ENCODE results near the gene CBY3.
A peak's percentile ranks its signal among the peaks of the same experiment; 100 is the strongest.
"Not testable (repeated sequence)": the region's sequence is repeated elsewhere in the genome, so short reads cannot be mapped to it uniquely, and the experiment has no call there.

The CBY3 gene

DNA sequence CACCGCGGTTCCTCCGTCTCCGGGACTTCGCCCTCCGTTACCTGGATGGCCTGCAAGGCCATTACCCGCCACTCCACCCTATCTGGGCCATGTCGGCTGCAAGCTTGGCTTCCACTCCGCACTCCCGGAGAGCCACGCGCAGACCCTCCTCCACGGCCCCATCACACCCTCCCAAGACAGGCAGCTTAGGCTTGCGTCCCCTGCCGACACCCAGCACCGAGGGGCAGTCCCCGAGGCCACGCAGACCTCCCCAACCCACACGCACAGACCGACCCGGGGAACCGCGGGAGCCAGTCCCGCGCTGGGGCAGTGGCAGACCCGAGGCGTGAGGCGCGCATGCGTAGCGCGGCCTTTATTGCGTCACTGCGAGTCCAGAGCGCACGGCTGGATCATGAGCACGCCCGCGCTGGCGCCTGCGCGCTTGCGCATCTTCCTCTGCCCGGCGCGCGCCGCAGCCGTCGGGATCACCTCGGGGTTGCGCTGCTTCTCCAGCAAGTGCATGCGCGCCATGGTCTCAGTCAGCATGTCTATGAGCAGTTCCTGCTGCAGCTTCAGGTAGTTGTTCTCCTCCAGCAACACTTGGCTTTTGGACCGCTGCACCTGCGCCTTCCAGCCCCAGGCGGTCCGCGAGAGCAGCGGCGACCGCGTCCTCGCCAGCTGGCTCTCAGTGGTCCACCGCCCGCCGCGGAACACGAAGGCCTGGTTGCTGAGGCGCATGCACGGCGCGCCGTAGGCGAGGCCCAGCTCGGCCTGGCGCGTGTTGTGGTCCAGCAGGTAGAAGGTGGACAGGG lies 2.4 kb downstream of the CBY3 start:
- H3K4me3 ChIP-seq (ENCODE audit: low read depth in 1 of 2, low read length in 2 of 2), result peak overlapping the region; percentile 89 to 90
- no peaks in the 10 kb centered on the region for H3K36me3 ChIP-seq (ENCODE audit: control insufficient read depth in 1 of 2, insufficient read depth in 2 of 2, low read length in 2 of 2)
- no peaks in the 10 kb centered on the region for H3K27me3 ChIP-seq (ENCODE audit: control insufficient read depth in 1 of 2, insufficient read depth in 2 of 2, low read length in 2 of 2)
- H3K9me3 ChIP-seq (ENCODE audit: control insufficient read depth in 1 of 2, low read length in 2 of 2), result no peaks in the 10 kb centered on the region
- H3K9ac ChIP-seq (ENCODE audit: low read depth in 1 of 2, low read length in 2 of 2), result peak overlapping the region; percentile 83 to 98
- H3K4me1 ChIP-seq (ENCODE audit: control insufficient read depth in 1 of 2, insufficient read depth in 2 of 2, low read length in 2 of 2), result peaks cover 17 to 23% of the 10 kb centered on the region in 2 donors
- H3K27ac ChIP-seq (ENCODE audit: low read depth, low read length), result peak overlapping the region; percentile 98

DNA sequence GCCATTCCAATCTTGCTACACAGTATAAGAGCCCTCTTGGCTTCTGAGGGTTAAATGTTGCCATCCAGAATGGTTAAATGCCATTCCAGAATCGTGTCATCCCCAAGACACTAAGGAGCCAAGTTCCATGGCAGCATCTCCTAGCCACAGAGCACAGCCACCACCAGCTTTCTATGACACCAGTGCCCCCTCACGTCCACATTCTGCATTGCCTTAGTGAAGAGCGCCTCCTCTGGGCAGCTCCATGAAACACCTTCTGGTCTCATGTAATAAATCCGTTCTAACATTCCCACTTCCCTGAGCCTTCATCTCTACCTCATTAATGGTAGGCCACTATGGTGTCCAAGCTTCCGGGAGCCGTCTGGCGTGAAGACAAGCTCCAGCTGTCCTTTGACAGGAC lies 12.4 kb downstream of the CBY3 start:
- peaks cover 12 to 22% of the 10 kb centered on the region in 2 donors for H3K36me3 ChIP-seq (ENCODE audit: control insufficient read depth in 1 of 2, insufficient read depth in 2 of 2, low read length in 2 of 2)
- no peaks in the 10 kb centered on the region for H3K4me1 ChIP-seq (ENCODE audit: control insufficient read depth in 1 of 2, insufficient read depth in 2 of 2, low read length in 2 of 2)
- H3K27ac ChIP-seq (ENCODE audit: low read depth, low read length), result no peak overlapping the region
- H3K9me3 ChIP-seq (ENCODE audit: control insufficient read depth in 1 of 2, low read length in 2 of 2), result no peaks in the 10 kb centered on the region
- H3K4me3 ChIP-seq (ENCODE audit: low read depth in 1 of 2, low read length in 2 of 2), result no peak overlapping the region
- H3K27me3 ChIP-seq (ENCODE audit: control insufficient read depth in 1 of 2, insufficient read depth in 2 of 2, low read length in 2 of 2), result no peaks in the 10 kb centered on the region
- no peak overlapping the region for H3K9ac ChIP-seq (ENCODE audit: low read depth in 1 of 2, low read length in 2 of 2)

DNA sequence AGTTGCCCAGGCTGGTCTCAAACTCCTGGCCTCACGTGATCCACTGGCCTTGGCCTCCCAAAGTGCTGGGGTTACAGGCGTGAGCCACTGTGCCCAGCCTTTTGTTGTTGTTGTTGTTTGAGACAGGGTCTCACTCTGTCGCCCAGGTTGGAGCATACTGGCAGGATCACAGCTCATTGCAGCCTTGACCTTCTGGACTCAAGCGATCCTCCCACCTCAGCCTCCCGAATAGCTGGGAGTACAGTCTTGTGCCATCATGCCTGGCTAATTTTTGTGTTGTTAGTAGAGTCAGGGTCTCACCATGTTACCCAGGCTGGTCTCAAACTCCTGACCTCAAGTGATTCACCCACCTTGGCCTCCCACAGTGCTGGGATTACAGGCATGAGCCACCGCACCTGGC lies 19.2 kb downstream of the CBY3 start:
- not testable (repeated sequence) for H3K9ac ChIP-seq (ENCODE audit: low read depth in 1 of 2, low read length in 2 of 2); H3K9me3 ChIP-seq (ENCODE audit: control insufficient read depth in 1 of 2, low read length in 2 of 2); H3K4me3 ChIP-seq (ENCODE audit: low read depth in 1 of 2, low read length in 2 of 2); H3K4me1 ChIP-seq (ENCODE audit: control insufficient read depth in 1 of 2, insufficient read depth in 2 of 2, low read length in 2 of 2); H3K27ac ChIP-seq (ENCODE audit: low read depth, low read length); H3K27me3 ChIP-seq (ENCODE audit: control insufficient read depth in 1 of 2, insufficient read depth in 2 of 2, low read length in 2 of 2)
- H3K36me3 ChIP-seq (ENCODE audit: control insufficient read depth in 1 of 2, insufficient read depth in 2 of 2, low read length in 2 of 2), result peaks cover 12 to 19% of the 10 kb centered on the region in 2 donors

DNA sequence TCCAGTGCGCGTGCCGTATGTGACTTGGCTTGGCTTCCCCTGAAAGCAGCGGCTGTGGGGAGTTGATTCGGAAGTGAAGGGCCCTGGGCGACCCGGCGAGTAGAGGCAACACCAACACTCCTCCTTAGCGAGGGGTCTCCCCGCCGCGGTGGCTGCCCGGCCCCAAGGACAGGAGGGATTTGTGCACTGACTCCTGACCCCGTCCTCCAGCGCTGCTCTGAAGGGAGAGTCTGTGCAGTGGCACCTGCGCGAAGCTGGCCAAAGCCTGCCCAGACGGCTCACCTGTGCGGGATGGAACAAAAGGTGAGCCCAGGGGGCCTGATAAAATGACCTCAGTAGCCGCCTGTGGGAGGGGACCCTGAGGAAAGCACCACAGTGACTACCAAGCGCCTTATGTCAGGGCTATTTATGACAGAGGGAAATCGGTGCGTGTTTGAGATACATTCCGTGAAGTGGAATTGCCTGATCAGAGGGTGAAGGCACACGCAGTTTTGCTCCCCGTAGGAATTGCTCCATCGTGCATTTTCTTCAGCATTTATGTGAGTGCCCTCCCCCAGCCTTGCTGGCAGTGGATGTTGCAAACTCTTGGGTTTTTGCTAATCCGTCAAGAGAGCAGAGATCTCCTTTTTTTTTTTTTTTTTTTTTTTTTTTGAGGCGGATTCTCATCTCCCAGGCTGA lies 22.5 kb downstream of the CBY3 start:
- H3K9me3 ChIP-seq (ENCODE audit: control insufficient read depth in 1 of 2, low read length in 2 of 2); H3K36me3 ChIP-seq (ENCODE audit: control insufficient read depth in 1 of 2, insufficient read depth in 2 of 2, low read length in 2 of 2); H3K27ac ChIP-seq (ENCODE audit: low read depth, low read length); H3K27me3 ChIP-seq (ENCODE audit: control insufficient read depth in 1 of 2, insufficient read depth in 2 of 2, low read length in 2 of 2); H3K4me1 ChIP-seq (ENCODE audit: control insufficient read depth in 1 of 2, insufficient read depth in 2 of 2, low read length in 2 of 2): not testable (repeated sequence)
- Histone ChIP-seq H3K4me3 (ENCODE audit: low read depth in 1 of 2, low read length in 2 of 2) (peak overlapping the region; percentile 66 to 73), H3K9ac (ENCODE audit: low read depth in 1 of 2, low read length in 2 of 2) (peak overlapping the region; percentile 31 to 58)

DNA sequence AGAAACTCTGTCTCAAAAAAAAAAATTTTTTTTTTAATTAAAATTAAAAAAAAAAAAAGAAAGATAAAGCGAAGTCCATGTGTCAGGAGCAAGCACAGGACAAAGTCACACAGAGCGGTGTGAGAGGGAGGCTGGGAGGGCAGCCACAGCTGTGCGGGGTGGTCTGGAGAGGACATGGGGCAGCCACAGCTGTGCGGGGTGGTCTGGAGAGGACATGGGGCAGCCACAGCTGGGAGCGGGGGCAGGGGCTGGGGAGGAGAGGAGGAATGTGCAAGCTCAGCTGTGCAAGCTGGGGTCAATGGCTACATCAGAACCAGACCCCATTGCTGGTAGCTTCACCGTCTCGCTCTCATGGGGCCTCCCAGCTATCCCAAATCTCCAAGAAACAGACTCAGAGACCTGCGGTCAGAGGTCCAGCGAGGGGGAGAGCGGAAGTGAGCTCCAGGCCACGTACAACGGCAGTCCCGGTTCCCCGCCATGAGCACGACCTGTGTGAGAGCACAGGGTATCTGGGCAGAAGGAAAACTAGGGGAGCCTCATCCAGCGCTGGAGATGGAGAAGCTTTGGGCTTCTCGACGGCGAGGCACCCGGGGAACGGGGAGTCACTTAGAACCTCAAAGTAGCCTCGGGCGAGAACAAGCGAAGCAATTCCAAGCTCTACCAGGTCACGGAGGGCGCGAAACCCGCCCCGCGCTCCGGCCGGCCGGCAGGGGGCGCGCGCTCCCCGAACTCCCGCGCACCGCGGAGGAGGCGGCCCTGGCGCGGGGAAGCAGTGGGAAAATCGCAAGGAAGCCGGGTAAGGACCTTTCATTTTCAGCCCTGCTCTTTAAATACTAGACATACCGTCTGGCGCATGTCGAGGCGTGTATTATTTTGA lies 23.3 kb downstream of the CBY3 start:
- H3K4me3 ChIP-seq (ENCODE audit: low read depth in 1 of 2, low read length in 2 of 2), result peak overlapping the region in 1 of 2 donors; percentile 50
- H3K36me3 ChIP-seq (ENCODE audit: control insufficient read depth in 1 of 2, insufficient read depth in 2 of 2, low read length in 2 of 2); H3K4me1 ChIP-seq (ENCODE audit: control insufficient read depth in 1 of 2, insufficient read depth in 2 of 2, low read length in 2 of 2); H3K9ac ChIP-seq (ENCODE audit: low read depth in 1 of 2, low read length in 2 of 2); H3K27ac ChIP-seq (ENCODE audit: low read depth, low read length); H3K9me3 ChIP-seq (ENCODE audit: control insufficient read depth in 1 of 2, low read length in 2 of 2); H3K27me3 ChIP-seq (ENCODE audit: control insufficient read depth in 1 of 2, insufficient read depth in 2 of 2, low read length in 2 of 2): not testable (repeated sequence)

DNA sequence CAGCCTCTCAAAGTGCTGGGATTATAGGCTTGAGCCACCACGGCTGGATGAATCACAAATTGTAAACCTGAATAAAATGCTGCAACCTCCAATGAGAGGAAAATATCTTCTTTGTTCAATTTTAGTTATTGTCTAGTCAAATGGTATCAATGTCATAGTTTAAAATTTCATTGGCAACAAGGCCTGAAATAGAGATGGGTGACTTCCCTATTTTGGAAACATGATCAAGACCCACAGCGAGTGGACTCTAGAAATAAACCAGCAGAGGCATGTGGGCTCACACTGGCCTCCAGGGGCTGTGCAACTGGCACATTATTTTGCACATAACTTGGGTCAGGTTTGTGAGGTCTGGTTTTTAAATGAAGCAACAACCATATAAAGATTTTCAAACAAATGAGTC lies 27.7 kb downstream of the CBY3 start:
- not testable (repeated sequence) for H3K27me3 ChIP-seq (ENCODE audit: control insufficient read depth in 1 of 2, insufficient read depth in 2 of 2, low read length in 2 of 2); H3K27ac ChIP-seq (ENCODE audit: low read depth, low read length); H3K36me3 ChIP-seq (ENCODE audit: control insufficient read depth in 1 of 2, insufficient read depth in 2 of 2, low read length in 2 of 2); H3K4me1 ChIP-seq (ENCODE audit: control insufficient read depth in 1 of 2, insufficient read depth in 2 of 2, low read length in 2 of 2); H3K9me3 ChIP-seq (ENCODE audit: control insufficient read depth in 1 of 2, low read length in 2 of 2); H3K4me3 ChIP-seq (ENCODE audit: low read depth in 1 of 2, low read length in 2 of 2); H3K9ac ChIP-seq (ENCODE audit: low read depth in 1 of 2, low read length in 2 of 2)

DNA sequence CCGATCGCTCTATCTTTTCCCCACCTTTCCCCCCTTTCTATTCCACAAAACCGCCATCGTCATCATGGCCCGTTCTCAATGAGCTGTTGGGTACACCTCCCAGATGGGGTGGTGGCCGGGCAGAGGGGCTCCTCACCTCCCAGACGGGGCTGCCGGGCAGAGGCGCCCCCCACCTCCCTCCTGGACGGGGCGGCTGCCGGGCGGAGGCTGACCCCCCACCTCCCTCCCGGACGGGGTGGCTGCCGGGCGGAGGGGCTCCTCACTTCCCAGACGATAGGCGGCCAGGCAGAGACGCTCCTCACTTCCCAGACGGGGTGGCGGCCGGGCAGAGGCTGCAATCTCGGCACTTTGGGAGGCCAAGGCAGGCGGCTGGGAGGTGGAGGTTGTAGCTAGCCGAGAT lies 30.6 kb downstream of the CBY3 start:
- not testable (repeated sequence) for H3K9ac ChIP-seq (ENCODE audit: low read depth in 1 of 2, low read length in 2 of 2); H3K27ac ChIP-seq (ENCODE audit: low read depth, low read length); H3K36me3 ChIP-seq (ENCODE audit: control insufficient read depth in 1 of 2, insufficient read depth in 2 of 2, low read length in 2 of 2); H3K4me1 ChIP-seq (ENCODE audit: control insufficient read depth in 1 of 2, insufficient read depth in 2 of 2, low read length in 2 of 2); H3K9me3 ChIP-seq (ENCODE audit: control insufficient read depth in 1 of 2, low read length in 2 of 2); H3K4me3 ChIP-seq (ENCODE audit: low read depth in 1 of 2, low read length in 2 of 2); H3K27me3 ChIP-seq (ENCODE audit: control insufficient read depth in 1 of 2, insufficient read depth in 2 of 2, low read length in 2 of 2)

DNA sequence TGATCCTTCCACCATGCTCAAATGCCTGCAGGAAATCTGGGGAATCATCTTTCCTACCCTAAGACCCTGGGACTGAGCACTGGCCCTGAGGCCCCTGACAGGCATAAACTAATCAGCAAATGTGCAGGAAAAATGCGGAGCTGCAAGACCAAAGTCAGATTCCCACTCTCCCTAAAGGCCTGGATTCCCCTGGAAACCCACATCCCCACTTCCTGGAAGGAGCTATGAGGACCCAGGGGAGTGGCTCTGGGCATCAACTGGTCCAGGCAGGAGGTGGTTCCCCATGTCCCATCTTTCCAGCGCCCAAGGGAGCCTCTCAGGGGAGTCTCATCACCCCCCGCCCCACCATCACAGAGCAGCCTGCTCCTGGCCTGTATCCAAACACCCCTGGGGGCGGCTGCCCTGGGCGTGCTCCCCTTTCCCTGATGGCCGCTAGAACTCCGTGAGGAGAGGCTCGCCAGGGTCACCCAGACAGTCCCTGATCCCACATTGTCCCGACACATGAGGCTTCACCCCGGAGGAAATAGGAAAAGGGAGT lies 31.6 kb downstream of the CBY3 start:
- H3K4me1 ChIP-seq (ENCODE audit: control insufficient read depth in 1 of 2, insufficient read depth in 2 of 2, low read length in 2 of 2); H3K27me3 ChIP-seq (ENCODE audit: control insufficient read depth in 1 of 2, insufficient read depth in 2 of 2, low read length in 2 of 2); H3K36me3 ChIP-seq (ENCODE audit: control insufficient read depth in 1 of 2, insufficient read depth in 2 of 2, low read length in 2 of 2); H3K9me3 ChIP-seq (ENCODE audit: control insufficient read depth in 1 of 2, low read length in 2 of 2); H3K27ac ChIP-seq (ENCODE audit: low read depth, low read length); H3K4me3 ChIP-seq (ENCODE audit: low read depth in 1 of 2, low read length in 2 of 2); H3K9ac ChIP-seq (ENCODE audit: low read depth in 1 of 2, low read length in 2 of 2): not testable (repeated sequence)

DNA sequence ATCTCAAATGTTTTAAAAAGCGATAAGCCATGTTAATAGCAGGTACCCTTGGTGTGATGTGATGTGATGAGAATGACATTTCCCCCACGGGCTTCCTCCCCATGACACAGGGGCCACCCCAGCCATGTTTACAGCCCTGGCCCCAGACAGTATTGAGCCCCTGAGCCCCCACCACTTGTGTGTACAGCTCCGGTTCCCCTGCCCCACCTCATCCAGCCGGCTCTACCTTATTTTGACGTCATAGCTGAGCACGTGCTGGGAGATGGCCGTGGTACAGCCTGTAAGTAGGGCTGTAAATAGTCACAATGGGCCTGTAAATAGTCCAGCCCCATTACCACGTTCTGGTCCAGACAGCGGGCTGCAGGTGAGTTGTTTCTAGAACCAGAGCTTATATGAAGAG lies 32.4 kb downstream of the CBY3 start:
- no peaks in the 10 kb centered on the region for H3K36me3 ChIP-seq (ENCODE audit: control insufficient read depth in 1 of 2, insufficient read depth in 2 of 2, low read length in 2 of 2)
- H3K4me1 ChIP-seq (ENCODE audit: control insufficient read depth in 1 of 2, insufficient read depth in 2 of 2, low read length in 2 of 2), result no peaks in the 10 kb centered on the region
- H3K4me3 ChIP-seq (ENCODE audit: low read depth in 1 of 2, low read length in 2 of 2), result no peak overlapping the region
- no peak overlapping the region for H3K9ac ChIP-seq (ENCODE audit: low read depth in 1 of 2, low read length in 2 of 2)
- H3K27me3 ChIP-seq (ENCODE audit: control insufficient read depth in 1 of 2, insufficient read depth in 2 of 2, low read length in 2 of 2), result no peaks in the 10 kb centered on the region
- H3K9me3 ChIP-seq (ENCODE audit: control insufficient read depth in 1 of 2, low read length in 2 of 2), result no peaks in the 10 kb centered on the region
- H3K27ac ChIP-seq (ENCODE audit: low read depth, low read length), result no peak overlapping the region

DNA sequence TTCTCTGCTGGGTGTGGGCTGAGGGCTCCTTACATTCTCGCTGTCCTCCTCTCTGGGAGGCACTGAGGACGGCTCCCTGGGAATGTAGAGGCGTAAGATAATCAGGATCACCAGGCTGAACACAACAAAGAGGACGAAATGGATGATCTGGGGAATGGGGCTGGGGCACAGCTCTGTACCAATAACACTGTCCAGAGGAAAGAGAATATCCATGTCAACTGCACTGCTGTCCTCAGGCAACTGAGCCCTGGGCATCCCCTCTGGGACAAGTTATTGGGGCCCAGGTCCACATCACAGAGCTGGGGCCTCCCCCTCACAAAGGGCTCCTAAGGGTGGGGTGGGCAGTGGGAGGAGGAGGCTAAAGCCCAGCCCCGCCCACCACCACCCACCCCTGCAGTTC lies 36.1 kb downstream of the CBY3 start:
- H3K27ac ChIP-seq (ENCODE audit: low read depth, low read length); H3K9ac ChIP-seq (ENCODE audit: low read depth in 1 of 2, low read length in 2 of 2); H3K9me3 ChIP-seq (ENCODE audit: control insufficient read depth in 1 of 2, low read length in 2 of 2); H3K36me3 ChIP-seq (ENCODE audit: control insufficient read depth in 1 of 2, insufficient read depth in 2 of 2, low read length in 2 of 2); H3K4me1 ChIP-seq (ENCODE audit: control insufficient read depth in 1 of 2, insufficient read depth in 2 of 2, low read length in 2 of 2); H3K4me3 ChIP-seq (ENCODE audit: low read depth in 1 of 2, low read length in 2 of 2); H3K27me3 ChIP-seq (ENCODE audit: control insufficient read depth in 1 of 2, insufficient read depth in 2 of 2, low read length in 2 of 2): not testable (repeated sequence)
